ENCODE measurements around the gene MRPS16.

MRPS16 gene

GRCh38 chr10:73215749-73216148 lies 36.7 kb downstream of the MRPS16 start:
- H3K27ac ChIP-seq (replicated peaks) = no peak overlapping the region
- H3K4me3 ChIP-seq (replicated peaks; ENCODE audit: insufficient read depth, low read length) = no peak overlapping the region
- TF ChIP-seq SPI1 (IDR thresholded peaks at IDR 0.05; ENCODE audit: borderline replicate concordance, low read depth) (no peak), POLR2AphosphoS5 (IDR thresholded peaks at IDR 0.05; ENCODE audit: low read depth) (no peak), GABPA (IDR thresholded peaks at IDR 0.05; ENCODE audit: low read depth) (no peak), CTCF (IDR thresholded peaks at IDR 0.05; ENCODE audit: insufficient read depth, low read length) (no peak), REST (IDR thresholded peaks at IDR 0.05; ENCODE audit: insufficient replicate concordance, low read depth) (no peak)
- no peak for DNase-seq (ENCODE audit: low read depth in 1 of 2, low spot score in 1 of 2)
- no peaks in the 10 kb centered on the region for H3K27me3 ChIP-seq (ENCODE audit: insufficient read depth, poor library complexity, severe bottlenecking)

- no peak for DNase-seq (ENCODE audit: low read depth in 1 of 2, low spot score in 1 of 2)
- no peaks in the 10 kb centered on the region for H3K27me3 ChIP-seq (ENCODE audit: insufficient read depth, poor library complexity, severe bottlenecking)
- H3K4me3 ChIP-seq (replicated peaks; ENCODE audit: insufficient read depth, low read length) = no peak overlapping the region
- TF ChIP-seq CTCF (IDR thresholded peaks at IDR 0.05; ENCODE audit: insufficient read depth, low read length) (no peak), SPI1 (IDR thresholded peaks at IDR 0.05; ENCODE audit: borderline replicate concordance, low read depth) (no peak), POLR2AphosphoS5 (IDR thresholded peaks at IDR 0.05; ENCODE audit: low read depth) (no peak), REST (IDR thresholded peaks at IDR 0.05; ENCODE audit: insufficient replicate concordance, low read depth) (no peak), GABPA (IDR thresholded peaks at IDR 0.05; ENCODE audit: low read depth) (no peak)
- no peak overlapping the region for H3K27ac ChIP-seq (replicated peaks)
Measured at GRCh38 chr10:73211106-73211811, 41.2 kb downstream of the MRPS16 start.

- TF ChIP-seq CTCF (IDR thresholded peaks at IDR 0.05; ENCODE audit: insufficient read depth, low read length) = no peak
- no peak for TF ChIP-seq SPI1 (IDR thresholded peaks at IDR 0.05; ENCODE audit: borderline replicate concordance, low read depth)
- TF ChIP-seq POLR2AphosphoS5 (IDR thresholded peaks at IDR 0.05; ENCODE audit: low read depth) = no peak
- TF ChIP-seq REST (IDR thresholded peaks at IDR 0.05; ENCODE audit: insufficient replicate concordance, low read depth) = no peak
- TF ChIP-seq GABPA (IDR thresholded peaks at IDR 0.05; ENCODE audit: low read depth) = no peak
- Histone ChIP-seq H3K27ac (replicated peaks) (no peak overlapping the region), H3K4me3 (replicated peaks; ENCODE audit: insufficient read depth, low read length) (no peak overlapping the region), H3K27me3 (ENCODE audit: insufficient read depth, poor library complexity, severe bottlenecking) (no peaks in the 10 kb centered on the region)
- no peak for DNase-seq (ENCODE audit: low read depth in 1 of 2, low spot score in 1 of 2)
Measured at GRCh38 chr10:73210395-73211105, 41.9 kb downstream of the MRPS16 start.

Data from HL-60 (cell line).